ENCODE data around the gene ITPRIPL2.

DNA sequence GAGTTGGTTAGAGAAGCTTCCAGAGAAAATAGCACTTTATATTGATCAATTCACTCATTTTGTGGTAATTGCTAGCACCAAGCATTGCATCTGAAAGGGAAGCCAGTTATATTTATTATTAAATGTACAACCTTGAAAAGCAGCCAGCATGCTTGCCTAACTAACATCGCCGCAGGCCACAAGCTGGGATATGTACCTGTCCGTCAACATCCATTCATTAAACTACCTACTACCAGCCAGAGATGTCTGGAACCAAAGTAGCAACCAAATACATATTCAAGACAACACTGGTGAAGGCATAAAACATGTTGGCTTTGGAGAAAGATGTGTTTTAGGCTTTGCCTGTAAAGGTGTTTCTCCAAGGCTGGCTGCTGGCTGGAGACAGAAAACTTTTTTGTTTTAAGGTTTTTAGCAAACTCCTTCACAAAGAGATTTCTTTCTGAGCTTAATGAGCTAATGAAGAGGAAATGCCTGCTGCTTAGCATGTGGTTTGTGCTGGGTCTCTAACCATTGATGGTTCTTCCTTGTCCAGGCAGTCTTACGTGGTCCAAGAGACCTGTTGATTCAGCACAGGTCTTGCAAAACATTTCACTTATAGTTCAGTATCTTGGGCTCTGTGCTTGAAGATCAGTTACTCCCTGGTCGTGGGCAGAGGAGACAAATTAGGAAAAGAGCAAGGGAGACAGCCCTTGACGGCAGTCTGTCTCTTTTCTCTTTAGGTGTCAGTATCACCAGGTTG, 3.1 kb downstream of the ITPRIPL2 start:
- TF ChIP-seq POLR2A (IDR thresholded peaks at IDR 0.05) (no peak), POLR2AphosphoS5 (IDR thresholded peaks at IDR 0.05; ENCODE audit: insufficient read depth in 1 of 2, low read depth in 1 of 2) (no peak)
- TF ChIP-seq, protein P1, sequence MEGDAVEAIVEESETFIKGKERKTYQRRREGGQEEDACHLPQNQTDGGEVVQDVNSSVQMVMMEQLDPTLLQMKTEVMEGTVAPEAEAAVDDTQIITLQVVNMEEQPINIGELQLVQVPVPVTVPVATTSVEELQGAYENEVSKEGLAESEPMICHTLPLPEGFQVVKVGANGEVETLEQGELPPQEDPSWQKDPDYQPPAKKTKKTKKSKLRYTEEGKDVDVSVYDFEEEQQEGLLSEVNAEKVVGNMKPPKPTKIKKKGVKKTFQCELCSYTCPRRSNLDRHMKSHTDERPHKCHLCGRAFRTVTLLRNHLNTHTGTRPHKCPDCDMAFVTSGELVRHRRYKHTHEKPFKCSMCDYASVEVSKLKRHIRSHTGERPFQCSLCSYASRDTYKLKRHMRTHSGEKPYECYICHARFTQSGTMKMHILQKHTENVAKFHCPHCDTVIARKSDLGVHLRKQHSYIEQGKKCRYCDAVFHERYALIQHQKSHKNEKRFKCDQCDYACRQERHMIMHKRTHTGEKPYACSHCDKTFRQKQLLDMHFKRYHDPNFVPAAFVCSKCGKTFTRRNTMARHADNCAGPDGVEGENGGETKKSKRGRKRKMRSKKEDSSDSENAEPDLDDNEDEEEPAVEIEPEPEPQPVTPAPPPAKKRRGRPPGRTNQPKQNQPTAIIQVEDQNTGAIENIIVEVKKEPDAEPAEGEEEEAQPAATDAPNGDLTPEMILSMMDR (IDR thresholded peaks at IDR 0.05) = no peak

All from vagina (tissue), 2 donors.